ENCODE data around the gene AK5.

The AK5 gene

DNA sequence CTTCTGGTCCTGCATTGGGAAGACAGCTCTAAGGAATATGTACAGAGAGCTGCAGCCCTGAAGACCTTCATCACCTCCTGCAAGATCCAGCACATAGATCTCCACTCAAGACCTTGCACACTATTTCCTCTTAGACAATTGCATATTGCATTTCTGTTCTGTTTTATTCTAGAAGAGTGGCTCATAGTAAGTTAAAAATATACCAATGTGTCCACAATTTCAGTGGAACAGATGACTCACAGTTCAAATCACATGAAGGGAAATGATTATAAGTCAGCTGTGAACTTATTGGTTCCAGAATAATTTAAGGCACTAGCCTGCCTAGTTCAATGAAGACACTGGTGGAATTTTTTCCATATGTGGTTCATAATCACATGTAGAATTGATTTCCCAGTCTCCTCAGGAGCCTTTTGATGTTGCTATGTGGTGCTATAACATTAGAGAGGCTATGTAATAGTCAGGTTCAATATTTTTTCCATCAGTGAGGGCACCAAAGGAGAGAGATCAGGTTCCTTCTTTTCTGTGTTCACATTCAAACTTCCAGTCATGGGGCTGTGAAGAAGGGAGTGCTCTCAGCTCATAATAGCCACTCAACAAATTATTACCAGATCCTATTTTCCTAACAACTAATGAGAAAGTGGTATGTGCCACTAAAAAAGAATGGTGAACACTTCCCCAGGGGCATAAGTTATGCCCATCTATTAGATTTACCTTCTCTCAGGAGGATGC is 9.8 kb upstream of the AK5 start:
- Histone ChIP-seq H4K8ac (ENCODE audit: low read depth, low read length) (no peak overlapping the region), H2BK120ac (ENCODE audit: low read depth, low read length) (no peak overlapping the region), H2BK5ac (ENCODE audit: low read length) (no peak overlapping the region), H3K4me3 (ENCODE audit: low read length in 2 of 2) (no peak overlapping the region), H3K36me3 (replicated peaks in 1 of 2; ENCODE audit: control insufficient read depth in 2 of 2, insufficient read depth in 2 of 2, low read length in 2 of 2) (no peaks in the 10 kb centered on the region), H3K27ac (replicated peaks; ENCODE audit: low read length) (no peak overlapping the region), H3K79me1 (ENCODE audit: low read depth, low read length) (no peaks in the 10 kb centered on the region), H4K91ac (ENCODE audit: low read depth, low read length, poor library complexity) (no peak overlapping the region), H2BK12ac (ENCODE audit: low read length) (no peak overlapping the region), H3K27me3 (ENCODE audit: control insufficient read depth in 3 of 3, insufficient read depth in 3 of 3, low read depth in 1 of 3, low read length in 3 of 3) (peaks cover 0 to 9% (median 0%) of the 10 kb centered on the region in 3 experiments), H3K9me3 (replicated peaks in 1 of 2; ENCODE audit: control insufficient read depth in 2 of 2, insufficient read depth in 1 of 2, low read depth in 1 of 2, low read length in 2 of 2) (no peaks in the 10 kb centered on the region), H3K23ac (ENCODE audit: low read depth, low read length, poor library complexity) (no peak overlapping the region), H2AK5ac (ENCODE audit: low read depth, low read length) (no peak overlapping the region), H3K4me1 (ENCODE audit: control insufficient read depth in 2 of 2, insufficient read depth in 1 of 2, low read depth in 1 of 2, low read length in 2 of 2) (no peaks in the 10 kb centered on the region), H3K4me2 (ENCODE audit: insufficient read depth, low read length, poor library complexity, severe bottlenecking) (no peak overlapping the region), H3K18ac (ENCODE audit: low read length) (no peak overlapping the region), H3K4ac (ENCODE audit: low read length) (no peak overlapping the region), H3K14ac (ENCODE audit: low read length) (no peak overlapping the region), H2BK15ac (ENCODE audit: low read length) (no peak overlapping the region), H3K9ac (ENCODE audit: low read depth, low read length, poor library complexity) (no peak overlapping the region), H2AFZ (ENCODE audit: low read length) (no peak overlapping the region)
- no peak for DNase-seq (ENCODE audit: low spot score)

DNA sequence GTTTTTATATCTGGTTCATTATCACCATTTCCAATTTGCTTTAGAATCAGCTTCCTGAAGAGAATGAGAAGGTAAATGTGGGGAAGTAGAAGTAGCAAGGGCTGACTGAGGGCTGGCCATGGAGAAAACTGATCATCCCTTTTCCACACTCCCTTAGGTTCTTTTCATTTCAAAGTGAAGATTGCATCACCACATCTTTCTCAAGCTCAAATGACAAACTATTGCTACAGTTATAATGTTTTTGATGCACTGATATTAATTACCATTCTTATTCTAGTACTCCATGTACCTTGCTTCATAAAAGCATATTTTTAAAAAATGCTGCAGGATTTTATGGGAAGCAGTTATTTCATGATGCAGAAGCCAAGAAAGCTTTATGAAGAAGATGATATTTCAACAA is 7.9 kb upstream of the AK5 start:
- Histone ChIP-seq H2AK5ac (ENCODE audit: low read depth, low read length) (no peak overlapping the region), H3K9ac (ENCODE audit: low read depth, low read length, poor library complexity) (no peak overlapping the region), H3K4me2 (ENCODE audit: insufficient read depth, low read length, poor library complexity, severe bottlenecking) (no peak overlapping the region), H3K9me3 (replicated peaks in 1 of 2; ENCODE audit: control insufficient read depth in 2 of 2, insufficient read depth in 1 of 2, low read depth in 1 of 2, low read length in 2 of 2) (no peaks in the 10 kb centered on the region), H4K8ac (ENCODE audit: low read depth, low read length) (no peak overlapping the region), H3K27me3 (ENCODE audit: control insufficient read depth in 3 of 3, insufficient read depth in 3 of 3, low read depth in 1 of 3, low read length in 3 of 3) (peaks cover 0 to 23% (median 0%) of the 10 kb centered on the region in 3 experiments), H3K4me1 (ENCODE audit: control insufficient read depth in 2 of 2, insufficient read depth in 1 of 2, low read depth in 1 of 2, low read length in 2 of 2) (no peaks in the 10 kb centered on the region), H2BK15ac (ENCODE audit: low read length) (no peak overlapping the region), H3K23ac (ENCODE audit: low read depth, low read length, poor library complexity) (no peak overlapping the region), H3K4ac (ENCODE audit: low read length) (no peak overlapping the region), H2AFZ (ENCODE audit: low read length) (no peak overlapping the region), H3K4me3 (ENCODE audit: low read length in 2 of 2) (no peak overlapping the region), H3K14ac (ENCODE audit: low read length) (no peak overlapping the region), H3K79me1 (ENCODE audit: low read depth, low read length) (no peaks in the 10 kb centered on the region), H3K27ac (replicated peaks; ENCODE audit: low read length) (no peak overlapping the region), H2BK120ac (ENCODE audit: low read depth, low read length) (no peak overlapping the region), H4K91ac (ENCODE audit: low read depth, low read length, poor library complexity) (no peak overlapping the region), H3K18ac (ENCODE audit: low read length) (no peak overlapping the region), H3K36me3 (replicated peaks in 1 of 2; ENCODE audit: control insufficient read depth in 2 of 2, insufficient read depth in 2 of 2, low read length in 2 of 2) (no peaks in the 10 kb centered on the region), H2BK5ac (ENCODE audit: low read length) (no peak overlapping the region), H2BK12ac (ENCODE audit: low read length) (no peak overlapping the region)
- no peak for DNase-seq (ENCODE audit: low spot score)

DNA sequence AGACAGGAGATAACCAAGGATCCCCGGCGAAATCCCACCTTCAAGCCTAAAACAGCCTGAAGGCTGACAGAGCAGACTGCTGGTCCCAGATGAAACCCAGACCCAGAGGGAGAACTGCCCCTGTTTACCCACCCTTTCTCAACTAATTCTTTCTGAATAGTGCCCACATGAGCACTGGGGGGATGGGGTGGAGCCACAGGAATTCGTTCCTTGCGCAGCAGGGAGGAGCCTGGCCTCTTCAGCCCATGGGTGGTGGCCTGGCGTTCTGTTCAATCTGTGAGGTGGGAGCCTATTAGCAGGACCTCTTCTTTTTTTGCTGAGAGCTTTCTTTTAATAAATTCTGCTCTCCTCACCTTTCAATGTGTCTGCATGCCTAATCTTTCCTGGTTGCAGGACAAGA is 6.6 kb upstream of the AK5 start:
- Histone ChIP-seq H4K8ac (ENCODE audit: low read depth, low read length) (no peak overlapping the region), H3K4ac (ENCODE audit: low read length) (no peak overlapping the region), H4K91ac (ENCODE audit: low read depth, low read length, poor library complexity) (no peak overlapping the region), H3K4me1 (ENCODE audit: control insufficient read depth in 2 of 2, insufficient read depth in 1 of 2, low read depth in 1 of 2, low read length in 2 of 2) (no peaks in the 10 kb centered on the region), H2BK5ac (ENCODE audit: low read length) (no peak overlapping the region), H3K23ac (ENCODE audit: low read depth, low read length, poor library complexity) (no peak overlapping the region), H2BK12ac (ENCODE audit: low read length) (no peak overlapping the region), H2BK15ac (ENCODE audit: low read length) (no peak overlapping the region), H3K27ac (replicated peaks; ENCODE audit: low read length) (no peak overlapping the region), H3K4me3 (ENCODE audit: low read length in 2 of 2) (no peak overlapping the region), H3K9me3 (replicated peaks in 1 of 2; ENCODE audit: control insufficient read depth in 2 of 2, insufficient read depth in 1 of 2, low read depth in 1 of 2, low read length in 2 of 2) (no peaks in the 10 kb centered on the region), H3K9ac (ENCODE audit: low read depth, low read length, poor library complexity) (no peak overlapping the region), H3K14ac (ENCODE audit: low read length) (no peak overlapping the region), H2BK120ac (ENCODE audit: low read depth, low read length) (no peak overlapping the region), H3K79me1 (ENCODE audit: low read depth, low read length) (no peaks in the 10 kb centered on the region), H2AK5ac (ENCODE audit: low read depth, low read length) (no peak overlapping the region), H3K27me3 (ENCODE audit: control insufficient read depth in 3 of 3, insufficient read depth in 3 of 3, low read depth in 1 of 3, low read length in 3 of 3) (peaks cover 0 to 25% (median under 1%) of the 10 kb centered on the region in 3 experiments), H3K4me2 (ENCODE audit: insufficient read depth, low read length, poor library complexity, severe bottlenecking) (no peak overlapping the region), H3K18ac (ENCODE audit: low read length) (no peak overlapping the region), H2AFZ (ENCODE audit: low read length) (no peak overlapping the region), H3K36me3 (replicated peaks in 1 of 2; ENCODE audit: control insufficient read depth in 2 of 2, insufficient read depth in 2 of 2, low read length in 2 of 2) (no peaks in the 10 kb centered on the region)
- no CpG with 5 or more reads among the region's 5 CpGs for WGBS, 2 donors (ENCODE audit: extremely low coverage in 2 of 2, insufficient read length in 2 of 2, insufficient replicate concordance in 1 of 2)
- DNase-seq (ENCODE audit: low spot score), result no peak

DNA sequence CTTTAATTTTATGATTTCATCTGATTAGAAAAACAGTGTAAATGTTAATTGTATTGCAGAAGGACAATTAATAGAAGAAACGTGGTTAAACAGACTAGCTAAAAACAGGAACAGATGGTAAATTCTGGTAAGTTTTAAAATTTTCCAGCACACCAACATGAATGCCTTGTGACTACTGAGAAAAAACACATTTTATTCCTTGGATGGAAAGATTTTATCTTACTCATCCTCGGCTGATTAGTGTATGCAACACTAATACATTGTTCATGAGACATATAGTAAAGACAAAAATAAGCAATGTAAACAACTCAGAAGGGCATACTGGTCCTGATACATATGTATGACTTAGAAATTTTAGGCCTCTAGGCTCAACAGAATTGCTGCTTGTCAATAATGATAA is 4.9 kb upstream of the AK5 start:
- no peaks in the 10 kb centered on the region for H3K4me1 ChIP-seq (ENCODE audit: control insufficient read depth in 2 of 2, insufficient read depth in 1 of 2, low read depth in 1 of 2, low read length in 2 of 2)
- H3K4me3 ChIP-seq (ENCODE audit: low read length in 2 of 2), result no peak overlapping the region
- H3K27ac ChIP-seq (replicated peaks; ENCODE audit: low read length), result no peak overlapping the region
- H2BK15ac ChIP-seq (ENCODE audit: low read length), result no peak overlapping the region
- H4K8ac ChIP-seq (ENCODE audit: low read depth, low read length), result no peak overlapping the region
- H3K9ac ChIP-seq (ENCODE audit: low read depth, low read length, poor library complexity), result no peak overlapping the region
- no peak overlapping the region for H3K23ac ChIP-seq (ENCODE audit: low read depth, low read length, poor library complexity)
- no peaks in the 10 kb centered on the region for H3K9me3 ChIP-seq (replicated peaks in 1 of 2; ENCODE audit: control insufficient read depth in 2 of 2, insufficient read depth in 1 of 2, low read depth in 1 of 2, low read length in 2 of 2)
- no peaks in the 10 kb centered on the region for H3K79me1 ChIP-seq (ENCODE audit: low read depth, low read length)
- H3K27me3 ChIP-seq (ENCODE audit: control insufficient read depth in 3 of 3, insufficient read depth in 3 of 3, low read depth in 1 of 3, low read length in 3 of 3), result peaks cover 2 to 41% (median 15%) of the 10 kb centered on the region in 3 experiments
- H2BK5ac ChIP-seq (ENCODE audit: low read length), result no peak overlapping the region
- DNase-seq (ENCODE audit: low spot score), result no peak
- no CpG with 5 or more reads among the region's 2 CpGs for WGBS, 2 donors (ENCODE audit: extremely low coverage in 2 of 2, insufficient read length in 2 of 2, insufficient replicate concordance in 1 of 2)
- no peak overlapping the region for H3K18ac ChIP-seq (ENCODE audit: low read length)
- no peak overlapping the region for H2AK5ac ChIP-seq (ENCODE audit: low read depth, low read length)
- H4K91ac ChIP-seq (ENCODE audit: low read depth, low read length, poor library complexity), result no peak overlapping the region
- H3K4ac ChIP-seq (ENCODE audit: low read length), result no peak overlapping the region
- no peak overlapping the region for H2AFZ ChIP-seq (ENCODE audit: low read length)
- H3K4me2 ChIP-seq (ENCODE audit: insufficient read depth, low read length, poor library complexity, severe bottlenecking), result no peak overlapping the region
- H3K36me3 ChIP-seq (replicated peaks in 1 of 2; ENCODE audit: control insufficient read depth in 2 of 2, insufficient read depth in 2 of 2, low read length in 2 of 2), result no peaks in the 10 kb centered on the region
- H2BK12ac ChIP-seq (ENCODE audit: low read length), result no peak overlapping the region
- H3K14ac ChIP-seq (ENCODE audit: low read length), result no peak overlapping the region
- H2BK120ac ChIP-seq (ENCODE audit: low read depth, low read length), result no peak overlapping the region
